Activated T-helper 1 cell treated with anti-CD3 and anti-CD28 coated beads, Interleukin-2, amount 50 U/mL, for 16 hours (primary cell): ENCODE results near the gene DNM1.
"Not testable (repeated sequence)": the region's sequence is repeated elsewhere in the genome, so short reads cannot be mapped to it uniquely, and the experiment has no call there.

Experiments used
- DNase-seq, 2 donors: peaks; one replicate each; pipeline ENCODE4 v3.0.0-alpha.2; 2020; ENCODE audit warnings: low read depth in 1 of 2, low spot score in 1 of 2

DNM1 gene

GRCh38 chr9:128274245-128274644, 71.1 kb downstream of the DNM1 start:
- DNase-seq: no peak

- DNase-seq: no peak
These were observed 72.2 kb downstream of the DNM1 start, which contains the start of gene GOLGA2 for GRCh38 chr9:128275198-128276007. GOLGA2 (minus strand) TSS chr9:128276007; CDS start chr9:128275976, 31 bp downstream.

- peak; percentile 99 to 100 for DNase-seq
These were observed 72.9 kb downstream of the DNM1 start, which contains the start of gene SWI5 for GRCh38 chr9:128276008-128276573. SWI5 (plus strand) TSS chr9:128276276.

GRCh38 chr9:128276574-128277270, 73.5 kb downstream of the DNM1 start:
- no peak for DNase-seq

GRCh38 chr9:128279088-128280073, 76.2 kb downstream of the DNM1 start:
- not testable (repeated sequence) for DNase-seq

- no peak for DNase-seq
These were observed 77.0 kb downstream of the DNM1 start for GRCh38 chr9:128280084-128280622.

- no peak for DNase-seq
These were observed 79.3 kb downstream of the DNM1 start for GRCh38 chr9:128282500-128282899.

GRCh38 chr9:128285033-128285784, 82.0 kb downstream of the DNM1 start:
- DNase-seq: no peak

- DNase-seq: no peak
These were observed 83.3 kb downstream of the DNM1 start for GRCh38 chr9:128286440-128286839.

GRCh38 chr9:128288273-128289004, 85.3 kb downstream of the DNM1 start:
- DNase-seq: no peak

- no peak for DNase-seq
These were observed 88.8 kb downstream of the DNM1 start for GRCh38 chr9:128292009-128292408.

GRCh38 chr9:128293091-128293490, 89.9 kb downstream of the DNM1 start:
- no peak for DNase-seq

GRCh38 chr9:128294142-128294541, 91.0 kb downstream of the DNM1 start:
- DNase-seq: no peak

- DNase-seq: no peak
These were observed 93.4 kb downstream of the DNM1 start for GRCh38 chr9:128296340-128297220.

GRCh38 chr9:128297221-128297773, 94.1 kb downstream of the DNM1 start:
- no peak for DNase-seq

- DNase-seq: no peak
These were observed 95.6 kb downstream of the DNM1 start for GRCh38 chr9:128298535-128299482.
